GM19328 (cell line): ENCODE measurements around the gene ANO2.
"Not testable (repeated sequence)": the region's sequence is repeated elsewhere in the genome, so short reads cannot be mapped to it uniquely, and the experiment has no call there.

Experiments
- ATAC-seq: cut with Tn5 transposase; IDR thresholded peaks from one replicate; pipeline ENCODE4 v1.9.1; 2021; ENCODE audit warnings: mild to moderate bottlenecking, moderate library complexity; ENCODE audit not compliant: unreplicated experiment

ANO2 gene

GRCh38 chr12:5561057-5561456 is 384.0 kb downstream of the ANO2 start:
- ATAC-seq = no peak

GRCh38 chr12:5560265-5560664 is 384.8 kb downstream of the ANO2 start:
- ATAC-seq = no peak

- no peak for ATAC-seq
Observed at GRCh38 chr12:5557906-5558305, 387.2 kb downstream of the ANO2 start.

- ATAC-seq = no peak
Observed at GRCh38 chr12:5556946-5557673, 387.9 kb downstream of the ANO2 start.

- ATAC-seq = no peak
Observed at GRCh38 chr12:5556033-5556614, 388.9 kb downstream of the ANO2 start.

GRCh38 chr12:5554711-5555110 is 390.3 kb downstream of the ANO2 start:
- ATAC-seq = no peak

GRCh38 chr12:5549011-5549410 is 396.0 kb downstream of the ANO2 start:
- ATAC-seq = no peak

GRCh38 chr12:5548152-5548943 is 396.7 kb downstream of the ANO2 start:
- ATAC-seq = no peak

- ATAC-seq = no peak
Observed at GRCh38 chr12:5546616-5547015, 398.4 kb downstream of the ANO2 start.

GRCh38 chr12:5537771-5538170 is 407.3 kb downstream of the ANO2 start:
- no peak for ATAC-seq

GRCh38 chr12:5537026-5537615 is 407.9 kb downstream of the ANO2 start:
- not testable (repeated sequence) for ATAC-seq

- ATAC-seq = no peak
Observed at GRCh38 chr12:5535541-5535940, 409.5 kb downstream of the ANO2 start.

- no peak for ATAC-seq
Observed at GRCh38 chr12:5534426-5535199, 410.4 kb downstream of the ANO2 start.

GRCh38 chr12:5533368-5533767 is 411.7 kb downstream of the ANO2 start:
- ATAC-seq = no peak

- no peak for ATAC-seq
Observed at GRCh38 chr12:5525783-5526367, 419.2 kb downstream of the ANO2 start.

GRCh38 chr12:5524769-5525436 is 420.2 kb downstream of the ANO2 start:
- ATAC-seq = no peak

- no peak for ATAC-seq
Observed at GRCh38 chr12:5524116-5524768, 420.8 kb downstream of the ANO2 start.

GRCh38 chr12:5523396-5524115 is 421.5 kb downstream of the ANO2 start:
- no peak for ATAC-seq
